Endothelial cell of umbilical vein (primary cell): ENCODE results near the gene KCNJ13. TPM values are rescaled to one million over a fixed set of nuclear protein-coding genes. Genes with fewer than 3 reads are reported as not detected.

Source experiments
- BruUV-seq: library from RNA; stranded (reverse); fragments of 400-500 nt; replicated peaks from 2 replicates; lab custom pipeline; 2021; lab: Mats Ljungman, UMichigan
- CTCF ChIA-PET: fragments of 300-600, 350-600 bp; sonication (Branson Sonifier 250); formaldehyde crosslinking; loops from one replicate; lab custom pipeline; 2021; ENCODE audit warnings: antibody characterized with exemption, inconsistent platforms; lab: Charles Lee
- POLR2A ChIA-PET: fragments of 300-600, 350-600 bp; sonication (Branson Sonifier 250); formaldehyde crosslinking; loops from one replicate; lab custom pipeline; 2021; ENCODE audit warnings: antibody characterized with exemption, inconsistent platforms; lab: Charles Lee
- DNase-seq: peaks from one replicate; pipeline ENCODE4 v3.0.0-alpha.2; 2011; ENCODE audit warnings: low read depth, low spot score
- FAIRE-seq: peaks from 2 replicates; lab custom pipeline; 2011; peaks lifted over from hg19 to GRCh38; lab: Jason Lieb, UNC
- H2AFZ ChIP-seq: 2 replicates; pipeline ENCODE4 v1.6.0; 2012; ENCODE audit warnings: low read depth, low read length, control low read depth, inconsistent platforms
- H3K27ac ChIP-seq: 2 replicates; pipeline ENCODE4 v1.5.1; 2011; ENCODE audit warnings: low read depth, mild to moderate bottlenecking, control low read depth, low read length, moderate library complexity; ENCODE audit not compliant: insufficient read depth
- H3K27me3 ChIP-seq, 2 experiments: 2 replicates each; pipeline versions ENCODE4 v1.6.0 to v1.6.1; 2011; ENCODE audit warnings: low read length in 2 of 2, mixed read lengths in 1 of 2; ENCODE audit not compliant: control insufficient read depth in 2 of 2, insufficient read depth in 2 of 2
- H3K36me3 ChIP-seq, 2 experiments: 2 replicates in 1 of 2; 3 replicates in 1 of 2; pipeline ENCODE4 v1.5.1; 2011; ENCODE audit warnings: low read length in 2 of 2, mild to moderate bottlenecking in 1 of 2, moderate library complexity in 1 of 2; ENCODE audit not compliant: control insufficient read depth in 2 of 2, insufficient read depth in 2 of 2; ENCODE audit errors: extremely low read depth in 1 of 2
- H3K4me1 ChIP-seq: 3 replicates; pipeline ENCODE4 v1.5.1; 2011; ENCODE audit warnings: mild to moderate bottlenecking, low read length; ENCODE audit not compliant: control insufficient read depth, insufficient read depth; ENCODE audit errors: extremely low read depth
- H3K4me2 ChIP-seq: 2 replicates; pipeline ENCODE4 v1.6.1; 2011; ENCODE audit warnings: low read length, control low read depth, mixed read lengths; ENCODE audit not compliant: insufficient read depth
- H3K4me3 ChIP-seq, 3 experiments: fragments of 200-600 bp in 1 of 3; sonication (generic), shearing (Covaris generic) in 1 of 3; replicated peaks in 1 of 3; 2 replicates each; pipeline ENCODE4 v1.5.1; 2011 to 2016; ENCODE audit warnings: control low read depth in 3 of 3, low read length in 3 of 3, mild to moderate bottlenecking in 2 of 3, inconsistent platforms in 1 of 3, low read depth in 1 of 3, moderate library complexity in 1 of 3; ENCODE audit not compliant: insufficient read depth in 1 of 3
- H3K79me2 ChIP-seq: 2 replicates; pipeline ENCODE4 v1.6.0; 2012; ENCODE audit warnings: low read length, inconsistent platforms; ENCODE audit not compliant: control insufficient read depth, insufficient read depth
- H3K9ac ChIP-seq: replicated peaks from 2 replicates; pipeline ENCODE3; 2011; ENCODE audit warnings: low read length, control low read depth; ENCODE audit not compliant: insufficient read depth; ENCODE audit errors: extremely low read depth
- H3K9me1 ChIP-seq: replicated peaks from 3 replicates; pipeline ENCODE4 v1.6.0; 2011; ENCODE audit warnings: mild to moderate bottlenecking, low read length; ENCODE audit not compliant: control insufficient read depth, insufficient read depth; ENCODE audit errors: extremely low read depth
- H3K9me3 ChIP-seq: replicated peaks from 2 replicates; pipeline ENCODE4 v1.5.1; 2012; ENCODE audit warnings: low read length, inconsistent platforms; ENCODE audit not compliant: control insufficient read depth, insufficient read depth
- H4K20me1 ChIP-seq: replicated peaks from 2 replicates; pipeline ENCODE3; 2011; ENCODE audit warnings: mild to moderate bottlenecking, low read length; ENCODE audit not compliant: control insufficient read depth, insufficient read depth; ENCODE audit errors: extremely low read depth
- EZH2 ChIP-seq: IDR thresholded peaks from 2 replicates; pipeline ENCODE4 v1.6.1; 2012; ENCODE audit warnings: borderline replicate concordance, low read depth, mild to moderate bottlenecking, moderate library complexity, low read length, inconsistent platforms; ENCODE audit not compliant: severe bottlenecking
- FOS ChIP-seq: IDR thresholded peaks from 2 replicates; pipeline ENCODE4 v1.6.1; 2011; ENCODE audit warnings: mild to moderate bottlenecking, low read length, moderate library complexity, borderline replicate concordance; ENCODE audit not compliant: insufficient read depth
- GATA2 ChIP-seq: IDR thresholded peaks from 2 replicates; pipeline ENCODE4 v1.7.0; 2011; ENCODE audit warnings: low read depth, mild to moderate bottlenecking, moderate library complexity, mixed read lengths, low read length; ENCODE audit not compliant: insufficient read length, insufficient read depth
- JUN ChIP-seq: IDR thresholded peaks from 2 replicates; pipeline ENCODE4 v1.6.1; 2011; ENCODE audit warnings: borderline replicate concordance, low read depth; ENCODE audit not compliant: insufficient read length, insufficient read depth
- MYC ChIP-seq: IDR thresholded peaks from one replicate; pipeline ENCODE4 v1.6.1; 2011; ENCODE audit warnings: mild to moderate bottlenecking, low read depth, low read length
- POLR2A ChIP-seq: IDR thresholded peaks from 2 replicates; pipeline ENCODE4 v1.6.1; 2012; ENCODE audit warnings: low read depth, mild to moderate bottlenecking, control low read depth, low read length
- POLR2AphosphoS5 ChIP-seq: IDR thresholded peaks from 2 replicates; pipeline ENCODE4 v1.6.1; 2012; ENCODE audit warnings: low read depth, mild to moderate bottlenecking, control low read depth, low read length, moderate library complexity; ENCODE audit not compliant: insufficient read depth
- dilution Hi-C: fragments of 300-500 bp; cut with MboI; formaldehyde crosslinking; loops from one replicate; pipeline ENCODE4 v1.15.0; 2019; ENCODE audit warnings: low sequenced_read_pairs; ENCODE audit not compliant: extremely low pct_ligation_motif_present
- intact Hi-C: fragments of 100-400 bp; cut with micrococcal nuclease; formaldehyde crosslinking; loops from one replicate; pipeline ENCODE4 v1.10.0; 2022
- polyA plus RNA-seq, 4 experiments: library from polyadenylated mRNA; depleted of rRNA in 3 of 4; stranded (reverse) in 3 of 4; unstranded in 1 of 4; fragments of >200 nt; gene quantifications; 2 replicates each; pipeline versions ENCODE4 v1.2.1 to v1.2.3, GENCODE V29; 2011 to 2012; ENCODE audit warnings: missing spikeins in 1 of 4
- total RNA-seq: library from RNA; stranded (reverse); gene quantifications from 2 replicates; pipeline ENCODE4 v1.2.3, GENCODE V29; 2021
- TF ChIP-seq, protein P1 (sequence below): IDR thresholded peaks from 2 replicates; pipeline ENCODE4 v1.6.1; 2011; ENCODE audit not compliant: insufficient read depth, insufficient read length
- TF ChIP-seq, protein P2 (sequence below), 2 donors: IDR thresholded peaks; 1 replicate in 1 of 2; 2 replicates in 1 of 2; pipeline ENCODE4 v1.5.1; 2011; ENCODE audit warnings: low read length in 2 of 2, mild to moderate bottlenecking in 2 of 2, moderate library complexity in 2 of 2, control low read depth in 1 of 2, inconsistent platforms in 1 of 2, low read depth in 1 of 2; ENCODE audit not compliant: insufficient read depth in 1 of 2; ENCODE audit errors: extremely low read depth in 1 of 2

The KCNJ13 gene
- total and polyA plus RNA-seq, 2 donors (not counting 3 experiments of a cell fraction or from before 2014, with no cell fraction given): not detected

GRCh38 chr2:232772531-232772930, 3.8 kb downstream of the KCNJ13 start:
- Histone ChIP-seq H2AFZ (no peak overlapping the region), H4K20me1 (no peaks in the 10 kb centered on the region), H3K36me3 (peaks cover 5 to 9% of the 10 kb centered on the region in 2 experiments), H3K4me2 (no peak overlapping the region), H3K79me2 (no peaks in the 10 kb centered on the region), H3K9me3 (no peaks in the 10 kb centered on the region), H3K9me1 (no peaks in the 10 kb centered on the region), H3K4me3 (no peak overlapping the region), H3K27ac (no peak overlapping the region), H3K9ac (no peak overlapping the region), H3K4me1 (no peaks in the 10 kb centered on the region), H3K27me3 (no peaks in the 10 kb centered on the region)
- intact Hi-C loops: no loop called here
- FAIRE-seq: no peak
- ChIA-PET CTCF (no interaction called here), POLR2A (no interaction called here)
- no TSS peak for BruUV-seq
- TF ChIP-seq GATA2 (no peak), POLR2A (no peak), JUN (no peak), MYC (no peak), POLR2AphosphoS5 (no peak), FOS (no peak), EZH2 (no peak)
- TF ChIP-seq, protein P1, sequence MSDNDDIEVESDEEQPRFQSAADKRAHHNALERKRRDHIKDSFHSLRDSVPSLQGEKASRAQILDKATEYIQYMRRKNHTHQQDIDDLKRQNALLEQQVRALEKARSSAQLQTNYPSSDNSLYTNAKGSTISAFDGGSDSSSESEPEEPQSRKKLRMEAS: no peak
- TF ChIP-seq, protein P2, sequence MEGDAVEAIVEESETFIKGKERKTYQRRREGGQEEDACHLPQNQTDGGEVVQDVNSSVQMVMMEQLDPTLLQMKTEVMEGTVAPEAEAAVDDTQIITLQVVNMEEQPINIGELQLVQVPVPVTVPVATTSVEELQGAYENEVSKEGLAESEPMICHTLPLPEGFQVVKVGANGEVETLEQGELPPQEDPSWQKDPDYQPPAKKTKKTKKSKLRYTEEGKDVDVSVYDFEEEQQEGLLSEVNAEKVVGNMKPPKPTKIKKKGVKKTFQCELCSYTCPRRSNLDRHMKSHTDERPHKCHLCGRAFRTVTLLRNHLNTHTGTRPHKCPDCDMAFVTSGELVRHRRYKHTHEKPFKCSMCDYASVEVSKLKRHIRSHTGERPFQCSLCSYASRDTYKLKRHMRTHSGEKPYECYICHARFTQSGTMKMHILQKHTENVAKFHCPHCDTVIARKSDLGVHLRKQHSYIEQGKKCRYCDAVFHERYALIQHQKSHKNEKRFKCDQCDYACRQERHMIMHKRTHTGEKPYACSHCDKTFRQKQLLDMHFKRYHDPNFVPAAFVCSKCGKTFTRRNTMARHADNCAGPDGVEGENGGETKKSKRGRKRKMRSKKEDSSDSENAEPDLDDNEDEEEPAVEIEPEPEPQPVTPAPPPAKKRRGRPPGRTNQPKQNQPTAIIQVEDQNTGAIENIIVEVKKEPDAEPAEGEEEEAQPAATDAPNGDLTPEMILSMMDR (IDR thresholded peaks at IDR 0.05; ENCODE audit: extremely low read depth in 1 of 2, insufficient read depth in 1 of 2, low read depth in 1 of 2, low read length in 2 of 2): no peak
- dilution Hi-C loops: no loop called here
- no peak for DNase-seq
